Neutrophil (primary cell): ENCODE data around the gene FKBP5.

ENCODE experiments used
- H3K27ac ChIP-seq: fragments of 200-600 bp; sonication (generic); 2 replicates; pipeline ENCODE4 v1.5.1; 2016; ENCODE audit warnings: mild to moderate bottlenecking, moderate library complexity
- H3K27me3 ChIP-seq: fragments of 200-600 bp; sonication (generic); 2 replicates; pipeline ENCODE4 v1.6.0; 2016; ENCODE audit warnings: mild to moderate bottlenecking
- H3K36me3 ChIP-seq: fragments of 200-600 bp; sonication (generic); 2 replicates; pipeline ENCODE4 v1.5.1; 2017
- H3K4me1 ChIP-seq, 2 experiments: fragments of 200-600 bp in 1 of 2; sonication (generic) in 1 of 2; 1 replicate in 1 of 2; 2 replicates in 1 of 2; pipeline versions ENCODE4 v1.5.1 to v1.6.1; 2013 to 2016; ENCODE audit warnings: low read depth in 1 of 2, low read length in 1 of 2, mild to moderate bottlenecking in 1 of 2, moderate library complexity in 1 of 2; ENCODE audit not compliant: control insufficient read depth in 1 of 2, insufficient read depth in 1 of 2
- H3K4me3 ChIP-seq, 2 experiments: fragments of 200-600 bp in 1 of 2; sonication (generic) in 1 of 2; 1 replicate in 1 of 2; 2 replicates in 1 of 2; pipeline ENCODE4 v1.5.1; 2013 to 2016; ENCODE audit warnings: low read depth in 1 of 2, low read length in 1 of 2, mild to moderate bottlenecking in 1 of 2, moderate library complexity in 1 of 2
- H3K9me3 ChIP-seq: fragments of 200-600 bp; sonication (generic); 2 replicates; pipeline ENCODE4 v1.5.1; 2016
- CTCF ChIP-seq: fragments of 200-600 bp; sonication (generic); IDR thresholded peaks from 2 replicates; pipeline ENCODE4 v1.5.1; 2016; ENCODE audit warnings: antibody characterized with exemption

FKBP5 gene

GRCh38 chr6:35686436-35686835 lies 2.3 kb downstream of the FKBP5 start:
- TF ChIP-seq CTCF, result no peak
- H3K4me1 ChIP-seq, result peaks cover 27 to 30% of the 10 kb centered on the region in 2 experiments
- H3K4me3 ChIP-seq, result peak overlapping the region; percentile 85 to 98
- no peaks in the 10 kb centered on the region for H3K27me3 ChIP-seq
- peaks cover 4% of the 10 kb centered on the region for H3K36me3 ChIP-seq
- no peak overlapping the region for H3K27ac ChIP-seq
- H3K9me3 ChIP-seq, result no peaks in the 10 kb centered on the region

GRCh38 chr6:35683267-35683666 lies 5.4 kb downstream of the FKBP5 start:
- TF ChIP-seq CTCF, result no peak
- no peaks in the 10 kb centered on the region for H3K27me3 ChIP-seq
- H3K4me3 ChIP-seq, result no peak overlapping the region
- H3K36me3 ChIP-seq, result peaks cover 4% of the 10 kb centered on the region
- no peaks in the 10 kb centered on the region for H3K9me3 ChIP-seq
- peaks cover 16 to 18% of the 10 kb centered on the region in 2 experiments for H3K4me1 ChIP-seq
- H3K27ac ChIP-seq, result no peak overlapping the region

GRCh38 chr6:35681298-35681697 lies 7.4 kb downstream of the FKBP5 start:
- Histone ChIP-seq H3K36me3 (peaks cover 4% of the 10 kb centered on the region), H3K4me1 (peaks cover under 1 to 3% of the 10 kb centered on the region in 2 experiments), H3K27ac (no peak overlapping the region), H3K9me3 (no peaks in the 10 kb centered on the region), H3K4me3 (no peak overlapping the region), H3K27me3 (no peaks in the 10 kb centered on the region)
- TF ChIP-seq CTCF, result no peak

- Histone ChIP-seq H3K4me3 (no peak overlapping the region), H3K36me3 (peaks cover 4% of the 10 kb centered on the region), H3K27me3 (no peaks in the 10 kb centered on the region), H3K4me1 (no peaks in the 10 kb centered on the region), H3K9me3 (no peaks in the 10 kb centered on the region), H3K27ac (no peak overlapping the region)
- no peak for TF ChIP-seq CTCF
Observed at GRCh38 chr6:35679399-35679798, 9.3 kb downstream of the FKBP5 start.

- Histone ChIP-seq H3K4me1 (peaks cover under 1 to 3% of the 10 kb centered on the region in 2 experiments), H3K27me3 (no peaks in the 10 kb centered on the region), H3K36me3 (peaks cover 3% of the 10 kb centered on the region), H3K27ac (no peak overlapping the region), H3K4me3 (no peak overlapping the region), H3K9me3 (no peaks in the 10 kb centered on the region)
- TF ChIP-seq CTCF, result no peak
Observed at GRCh38 chr6:35678814-35679213, 9.9 kb downstream of the FKBP5 start.
